Upper lobe of left lung (tissue), 6 donors: ENCODE measurements around the gene TANGO2. TPM values are rescaled to one million over a fixed set of nuclear protein-coding genes. Genes with fewer than 3 reads are reported as not detected.

Experiments used
- ATAC-seq, 2 donors: fragments of 200-7000 bp; cut with Tn5 transposase; one replicate each; pipeline ENCODE4 v1.9.1; 2022; ENCODE audit warnings: mild to moderate bottlenecking in 2 of 2, moderate library complexity in 2 of 2; ENCODE audit not compliant: low FRiP score in 2 of 2
- DNase-seq, 2 donors: peaks; one replicate each; pipeline ENCODE4 v3.0.0-alpha.2; 2019 to 2020
- H3K27ac ChIP-seq, 4 donors: fragments of 200-600 bp; sonication (generic); one replicate each; pipeline ENCODE4 v1.5.1; 2016 to 2019
- H3K27me3 ChIP-seq, 4 donors: fragments of 200-600 bp; sonication (generic); one replicate each; pipeline ENCODE4 v1.5.1; 2017 to 2019
- H3K36me3 ChIP-seq, 4 donors: fragments of 200-600 bp; sonication (generic); one replicate each; pipeline ENCODE4 v1.5.1; 2016 to 2019
- H3K4me1 ChIP-seq, 4 donors: fragments of 200-600 bp; sonication (generic); one replicate each; pipeline ENCODE4 v1.5.1; 2018 to 2019
- H3K4me3 ChIP-seq, 4 donors: fragments of 200-600 bp; sonication (generic); one replicate each; pipeline ENCODE4 v1.5.1; 2017 to 2019; ENCODE audit warnings: mild to moderate bottlenecking in 2 of 4, moderate library complexity in 1 of 4
- H3K9me3 ChIP-seq, 4 donors: fragments of 200-600 bp; sonication (generic); one replicate each; pipeline ENCODE4 v1.5.1; 2018 to 2019
- EP300 ChIP-seq, 4 donors: sonication (generic); formaldehyde crosslinking; IDR thresholded peaks; one replicate each; pipeline ENCODE4 v1.5.1; 2017; ENCODE audit warnings: antibody characterized with exemption in 4 of 4, control low read depth in 2 of 4
- POLR2A ChIP-seq, 4 donors: fragments of 450-650 bp; IDR thresholded peaks; one replicate each; pipeline ENCODE4 v1.5.1; 2016 to 2017; ENCODE audit warnings: antibody characterized with exemption in 4 of 4, mild to moderate bottlenecking in 2 of 4
- POLR2AphosphoS5 ChIP-seq, 2 donors: sonication (generic); formaldehyde crosslinking; IDR thresholded peaks; one replicate each; pipeline ENCODE4 v1.5.1; 2017; ENCODE audit warnings: antibody characterized with exemption in 2 of 2
- WGBS, 2 donors: methylation state at CpG; one replicate each; pipeline ENCODE4 v1.1.5; 2017 to 2018; 5-methylcytosine and 5-hydroxymethylcytosine counted together
- total RNA-seq, 6 donors: library from RNA; depleted of rRNA in 4 of 6; stranded (reverse); fragments of >200 nt in 4 of 6; gene quantifications; one replicate each; pipeline versions ENCODE4 v1.1.0 to v1.2.1, GENCODE V29; 2016 to 2021
- TF ChIP-seq, protein P1 (sequence below), 6 experiments: fragments of 450-650 bp in 4 of 6; fragments of 200-600 bp in 2 of 6; sonication (generic) in 2 of 6; IDR thresholded peaks; one replicate each; pipeline ENCODE4 v1.5.1; 2016 to 2019; ENCODE audit warnings: antibody characterized with exemption in 6 of 6
- donor health status: DM: no; HTN: no; CAD: no; lungs with moderate emphysema.
- donor health status: DM: no; HTN: yes; CAD: no; lungs with severe emphysema.

Gene TANGO2
- total RNA-seq, 6 donors from 2014 or later: 33.9 to 94.3 (median 55.0) TPM

DNA sequence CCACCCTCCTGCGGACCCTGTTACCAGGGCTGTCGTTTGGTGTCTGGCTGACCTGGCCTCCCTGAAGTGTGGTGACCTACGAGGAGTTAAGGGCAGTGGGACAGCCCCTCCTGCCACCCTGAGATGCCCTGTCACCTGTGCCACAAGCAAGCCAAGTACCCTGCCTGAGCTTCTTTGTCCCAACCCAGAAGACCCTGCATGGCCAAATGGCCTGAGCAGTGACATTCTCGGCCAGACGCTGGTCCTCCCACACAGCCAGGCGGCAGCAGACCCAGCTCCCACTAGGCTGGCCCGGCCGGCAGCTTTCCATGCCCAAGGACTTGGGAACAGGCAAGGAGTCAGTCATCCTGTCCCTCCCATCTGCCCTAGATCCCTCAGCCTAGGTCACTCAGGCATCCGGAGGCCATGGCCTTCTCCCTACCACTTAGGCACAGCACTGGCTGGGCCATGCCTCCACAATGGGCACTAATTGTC is 11.9 kb upstream of the TANGO2 start:
- peaks cover 4 to 7% (median 7%) of the 10 kb centered on the region in 4 donors for H3K4me1 ChIP-seq
- H3K27ac ChIP-seq: no peak overlapping the region
- DNase-seq: no peak
- TF ChIP-seq, protein P1, sequence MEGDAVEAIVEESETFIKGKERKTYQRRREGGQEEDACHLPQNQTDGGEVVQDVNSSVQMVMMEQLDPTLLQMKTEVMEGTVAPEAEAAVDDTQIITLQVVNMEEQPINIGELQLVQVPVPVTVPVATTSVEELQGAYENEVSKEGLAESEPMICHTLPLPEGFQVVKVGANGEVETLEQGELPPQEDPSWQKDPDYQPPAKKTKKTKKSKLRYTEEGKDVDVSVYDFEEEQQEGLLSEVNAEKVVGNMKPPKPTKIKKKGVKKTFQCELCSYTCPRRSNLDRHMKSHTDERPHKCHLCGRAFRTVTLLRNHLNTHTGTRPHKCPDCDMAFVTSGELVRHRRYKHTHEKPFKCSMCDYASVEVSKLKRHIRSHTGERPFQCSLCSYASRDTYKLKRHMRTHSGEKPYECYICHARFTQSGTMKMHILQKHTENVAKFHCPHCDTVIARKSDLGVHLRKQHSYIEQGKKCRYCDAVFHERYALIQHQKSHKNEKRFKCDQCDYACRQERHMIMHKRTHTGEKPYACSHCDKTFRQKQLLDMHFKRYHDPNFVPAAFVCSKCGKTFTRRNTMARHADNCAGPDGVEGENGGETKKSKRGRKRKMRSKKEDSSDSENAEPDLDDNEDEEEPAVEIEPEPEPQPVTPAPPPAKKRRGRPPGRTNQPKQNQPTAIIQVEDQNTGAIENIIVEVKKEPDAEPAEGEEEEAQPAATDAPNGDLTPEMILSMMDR (IDR thresholded peaks at IDR 0.05): no peak
- peaks cover 0 to 2% (median 0%) of the 10 kb centered on the region in 4 donors for H3K9me3 ChIP-seq
- no peaks in the 10 kb centered on the region for H3K27me3 ChIP-seq
- ATAC-seq: no peak
- 97 to 100% methylated on average over 3 to 6 of the region's 9 CpGs for WGBS, 2 donors
- no peaks in the 10 kb centered on the region for H3K36me3 ChIP-seq
- no peak overlapping the region for H3K4me3 ChIP-seq

DNA sequence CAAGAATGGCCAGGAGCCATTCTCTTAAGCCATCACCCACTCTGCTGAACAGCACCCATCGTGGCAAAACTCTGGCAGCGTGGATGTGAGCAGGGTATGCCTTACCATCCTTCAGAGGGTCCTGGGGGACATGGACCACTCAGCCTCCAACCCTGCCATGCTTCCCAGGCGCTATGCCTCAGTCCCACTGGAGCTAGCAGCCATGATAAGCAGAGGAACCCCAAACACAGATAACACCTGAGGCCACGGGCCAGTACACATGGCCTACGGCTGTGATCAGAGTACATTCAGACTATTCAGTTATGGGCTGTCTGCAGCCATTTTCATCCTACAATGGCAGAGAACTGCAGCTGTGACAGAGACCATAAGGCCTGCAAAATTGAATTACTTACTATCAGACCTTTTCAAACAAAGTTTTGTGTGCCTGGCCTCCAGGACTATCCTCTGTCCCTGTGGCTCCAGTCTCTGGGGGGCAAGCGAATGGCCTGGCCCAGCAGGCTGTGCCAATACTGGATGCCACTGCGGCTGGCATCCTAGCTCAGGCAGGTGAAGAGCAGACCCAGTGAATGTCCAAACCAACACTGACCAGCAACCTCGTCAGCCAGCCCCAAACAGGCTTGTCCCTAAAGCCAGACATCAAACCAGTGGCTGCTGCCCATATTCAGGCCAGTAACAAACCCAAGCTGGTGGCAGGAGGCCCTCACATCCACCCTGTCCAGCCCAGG is 11.2 kb upstream of the TANGO2 start:
- TF ChIP-seq POLR2A (IDR thresholded peaks at IDR 0.05): no peak
- TF ChIP-seq EP300 (IDR thresholded peaks at IDR 0.05): no peak
- no peak for TF ChIP-seq POLR2AphosphoS5 (IDR thresholded peaks at IDR 0.05)
- no peaks in the 10 kb centered on the region for H3K27me3 ChIP-seq
- ATAC-seq (no peak), DNase-seq (no peak)
- H3K36me3 ChIP-seq: no peaks in the 10 kb centered on the region
- peaks cover 4 to 7% (median 7%) of the 10 kb centered on the region in 4 donors for H3K4me1 ChIP-seq
- WGBS, 2 donors: 95 to 96% methylated on average over 7 to 8 of the region's 8 CpGs
- H3K9me3 ChIP-seq: no peaks in the 10 kb centered on the region
- no peak overlapping the region for H3K27ac ChIP-seq
- H3K4me3 ChIP-seq: no peak overlapping the region

DNA sequence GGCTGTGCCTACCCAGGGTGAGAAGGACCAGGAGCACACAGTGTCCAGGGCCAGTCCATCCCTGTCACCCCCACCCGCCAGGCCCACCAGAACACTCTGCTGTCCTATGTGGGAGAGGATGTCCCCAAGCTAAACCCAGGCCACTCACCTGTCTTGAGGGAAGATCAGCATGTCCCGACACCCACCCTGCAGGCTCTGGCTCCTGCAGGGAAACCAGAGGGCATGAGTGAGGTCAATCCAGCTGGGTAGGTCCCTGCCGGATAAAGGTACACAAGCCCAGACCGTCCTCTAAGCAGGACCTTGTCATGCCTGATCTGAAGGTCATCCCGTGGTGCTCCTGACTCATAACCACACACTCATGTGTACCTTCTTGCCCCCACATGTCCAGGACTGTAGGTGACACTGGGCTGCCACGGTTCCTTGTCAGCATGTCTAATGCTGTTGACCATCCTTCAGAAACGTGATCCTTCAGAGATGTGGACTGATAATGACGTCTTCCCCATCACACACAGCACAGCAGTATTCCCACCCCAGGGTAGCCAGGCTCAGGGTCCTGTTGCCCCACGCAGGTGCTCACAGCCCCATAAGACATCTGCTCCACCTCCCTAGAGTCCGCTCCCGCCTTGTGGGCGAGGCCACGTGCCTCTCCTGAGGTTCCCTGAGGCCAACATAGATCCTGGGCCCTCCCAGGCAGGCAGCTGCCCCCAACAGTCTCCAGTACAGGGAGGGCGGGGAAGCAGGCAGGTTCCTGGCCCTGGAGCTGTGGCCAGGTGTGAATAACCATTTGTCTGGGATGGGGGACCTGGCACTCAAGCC is 10.4 kb upstream of the TANGO2 start:
- H3K4me3 ChIP-seq: no peak overlapping the region
- 90 to 95% methylated on average over 10 of the region's 14 CpGs for WGBS, 2 donors
- no peaks in the 10 kb centered on the region for H3K36me3 ChIP-seq
- H3K4me1 ChIP-seq: peaks cover 6 to 12% (median 9%) of the 10 kb centered on the region in 4 donors
- DNase-seq (no peak), ATAC-seq (no peak)
- no peak for TF ChIP-seq POLR2AphosphoS5 (IDR thresholded peaks at IDR 0.05)
- no peak for TF ChIP-seq EP300 (IDR thresholded peaks at IDR 0.05)
- TF ChIP-seq, protein P1 (IDR thresholded peaks at IDR 0.05): no peak
- no peak for TF ChIP-seq POLR2A (IDR thresholded peaks at IDR 0.05)
- H3K27me3 ChIP-seq: no peaks in the 10 kb centered on the region
- H3K9me3 ChIP-seq: no peaks in the 10 kb centered on the region
- no peak overlapping the region for H3K27ac ChIP-seq

DNA sequence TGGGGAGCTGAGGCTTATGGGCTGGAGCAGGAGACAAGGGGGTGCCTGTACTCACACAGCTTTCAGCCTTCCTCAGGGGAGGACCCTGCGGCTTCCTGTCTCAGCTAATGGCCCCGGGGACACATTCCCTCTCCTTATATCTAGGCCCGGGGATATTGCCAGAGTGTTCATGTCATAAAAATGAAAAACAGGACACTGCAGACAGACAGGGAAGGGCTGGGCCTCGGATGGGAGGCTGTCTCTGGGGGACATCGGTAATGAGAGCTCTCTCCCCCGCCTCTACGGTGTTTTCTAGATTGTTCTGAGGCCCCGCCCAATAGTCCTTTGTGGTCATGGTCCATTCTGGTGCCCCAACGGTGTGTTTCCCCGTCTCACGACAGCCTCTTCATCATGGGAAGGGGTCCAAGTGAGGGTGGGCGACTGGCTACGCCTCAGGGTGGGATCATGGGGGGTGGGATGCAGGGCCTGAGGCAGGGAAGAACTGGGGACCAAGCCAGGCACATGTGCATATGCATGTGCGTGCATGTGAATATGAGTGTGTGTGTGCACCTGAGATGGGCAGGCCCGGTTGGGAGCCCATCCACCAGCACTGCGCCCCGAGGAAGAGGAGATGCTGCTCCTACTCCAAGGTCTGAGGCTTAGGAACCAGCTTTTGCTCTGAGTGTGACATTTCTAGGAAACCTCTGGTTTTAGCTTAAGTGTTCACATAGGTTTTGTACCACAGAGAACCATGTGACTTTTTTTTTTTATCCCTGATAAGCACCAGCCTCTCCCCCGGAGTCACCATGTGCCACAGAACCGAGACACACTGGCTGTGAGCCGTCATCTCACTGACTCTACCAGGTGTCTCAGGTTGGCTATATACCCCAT is 9.6 kb upstream of the TANGO2 start:
- ATAC-seq (no peak), DNase-seq (no peak)
- 84 to 86% methylated on average over 17 to 20 of the region's 20 CpGs for WGBS, 2 donors
- H3K4me1 ChIP-seq: peaks cover 6 to 21% (median 17%) of the 10 kb centered on the region in 4 donors
- no peaks in the 10 kb centered on the region for H3K36me3 ChIP-seq
- no peak overlapping the region for H3K27ac ChIP-seq
- no peaks in the 10 kb centered on the region for H3K9me3 ChIP-seq
- no peak overlapping the region for H3K4me3 ChIP-seq
- TF ChIP-seq EP300 (IDR thresholded peaks at IDR 0.05) (no peak), POLR2A (IDR thresholded peaks at IDR 0.05) (no peak), POLR2AphosphoS5 (IDR thresholded peaks at IDR 0.05) (no peak)
- TF ChIP-seq, protein P1 (IDR thresholded peaks at IDR 0.05): no peak
- H3K27me3 ChIP-seq: peaks cover 0 to 4% (median 0%) of the 10 kb centered on the region in 4 donors
